Right atrium auricular region (tissue), 2 donors: Measurements from ENCODE around the gene FRMD4A. TPM values are rescaled to one million over a fixed set of nuclear protein-coding genes. Genes with fewer than 3 reads are reported as not detected.

Experiments
- DNase-seq: peaks from one replicate; pipeline ENCODE4 v3.0.0-alpha.2; 2019; ENCODE audit warnings: low spot score
- H3K27ac ChIP-seq, 2 donors: fragments of 200-600 bp; sonication (generic); 1 replicate in 1 of 2; 2 replicates in 1 of 2; pipeline ENCODE4 v1.5.1; 2016 to 2019
- H3K27me3 ChIP-seq, 2 donors: fragments of 200-600 bp; sonication (generic); one replicate each; pipeline versions ENCODE4 v1.5.1 to v1.6.0; 2017 to 2019
- H3K36me3 ChIP-seq: fragments of 200-600 bp; sonication (generic); one replicate; pipeline ENCODE4 v1.5.1; 2016
- H3K4me1 ChIP-seq, 2 donors: fragments of 200-600 bp; sonication (generic); one replicate each; pipeline versions ENCODE4 v1.5.1 to v1.6.0; 2017 to 2019
- H3K4me3 ChIP-seq, 2 donors: fragments of 200-600 bp; sonication (generic); 1 replicate in 1 of 2; 2 replicates in 1 of 2; pipeline ENCODE4 v1.5.1; 2017 to 2019; ENCODE audit warnings: mild to moderate bottlenecking in 1 of 2, moderate library complexity in 1 of 2
- H3K9me3 ChIP-seq, 2 donors: fragments of 200-600 bp; sonication (generic); one replicate each; pipeline ENCODE4 v1.5.1; 2019
- total RNA-seq, 2 donors: library from RNA; depleted of rRNA; stranded (reverse); fragments of >200 nt; gene quantifications; one replicate each; pipeline ENCODE4 v1.1.0, GENCODE V29; 2016
- TF ChIP-seq, protein P1 (sequence below), 2 donors: fragments of 200-600 bp; sonication (generic); IDR thresholded peaks; one replicate each; pipeline ENCODE4 v1.5.1; 2019; ENCODE audit warnings: antibody characterized with exemption in 2 of 2

The FRMD4A gene
- total RNA-seq, 2 donors from 2014 or later, result 15.9 to 22.9 TPM

DNA sequence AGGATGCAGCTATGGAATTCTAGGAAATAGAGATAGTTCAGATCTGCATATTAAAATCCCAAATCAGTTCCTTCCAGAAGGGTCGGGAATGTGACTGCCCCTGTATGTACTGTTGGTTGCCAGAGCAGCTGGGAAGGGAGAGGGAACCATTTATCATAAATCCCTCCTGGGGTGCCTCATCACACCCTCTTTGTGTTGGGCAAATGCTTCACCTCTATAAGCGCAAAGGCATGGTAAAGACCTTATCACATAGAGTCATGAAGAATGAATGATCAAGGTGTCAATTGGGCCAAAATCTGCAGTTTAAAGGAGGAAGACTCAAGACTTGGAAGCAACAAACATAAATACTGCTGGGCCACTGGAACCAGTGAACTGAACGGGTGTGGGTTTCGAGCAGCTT lies 65.0 kb downstream of the FRMD4A start:
- H3K27ac ChIP-seq, result no peak overlapping the region
- H3K36me3 ChIP-seq, result no peaks in the 10 kb centered on the region
- no peaks in the 10 kb centered on the region for H3K27me3 ChIP-seq
- no peak overlapping the region for H3K4me3 ChIP-seq
- no peaks in the 10 kb centered on the region for H3K9me3 ChIP-seq
- TF ChIP-seq, protein P1, sequence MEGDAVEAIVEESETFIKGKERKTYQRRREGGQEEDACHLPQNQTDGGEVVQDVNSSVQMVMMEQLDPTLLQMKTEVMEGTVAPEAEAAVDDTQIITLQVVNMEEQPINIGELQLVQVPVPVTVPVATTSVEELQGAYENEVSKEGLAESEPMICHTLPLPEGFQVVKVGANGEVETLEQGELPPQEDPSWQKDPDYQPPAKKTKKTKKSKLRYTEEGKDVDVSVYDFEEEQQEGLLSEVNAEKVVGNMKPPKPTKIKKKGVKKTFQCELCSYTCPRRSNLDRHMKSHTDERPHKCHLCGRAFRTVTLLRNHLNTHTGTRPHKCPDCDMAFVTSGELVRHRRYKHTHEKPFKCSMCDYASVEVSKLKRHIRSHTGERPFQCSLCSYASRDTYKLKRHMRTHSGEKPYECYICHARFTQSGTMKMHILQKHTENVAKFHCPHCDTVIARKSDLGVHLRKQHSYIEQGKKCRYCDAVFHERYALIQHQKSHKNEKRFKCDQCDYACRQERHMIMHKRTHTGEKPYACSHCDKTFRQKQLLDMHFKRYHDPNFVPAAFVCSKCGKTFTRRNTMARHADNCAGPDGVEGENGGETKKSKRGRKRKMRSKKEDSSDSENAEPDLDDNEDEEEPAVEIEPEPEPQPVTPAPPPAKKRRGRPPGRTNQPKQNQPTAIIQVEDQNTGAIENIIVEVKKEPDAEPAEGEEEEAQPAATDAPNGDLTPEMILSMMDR (IDR thresholded peaks at IDR 0.05), result no peak
- no peak for DNase-seq
- no peaks in the 10 kb centered on the region for H3K4me1 ChIP-seq

DNA sequence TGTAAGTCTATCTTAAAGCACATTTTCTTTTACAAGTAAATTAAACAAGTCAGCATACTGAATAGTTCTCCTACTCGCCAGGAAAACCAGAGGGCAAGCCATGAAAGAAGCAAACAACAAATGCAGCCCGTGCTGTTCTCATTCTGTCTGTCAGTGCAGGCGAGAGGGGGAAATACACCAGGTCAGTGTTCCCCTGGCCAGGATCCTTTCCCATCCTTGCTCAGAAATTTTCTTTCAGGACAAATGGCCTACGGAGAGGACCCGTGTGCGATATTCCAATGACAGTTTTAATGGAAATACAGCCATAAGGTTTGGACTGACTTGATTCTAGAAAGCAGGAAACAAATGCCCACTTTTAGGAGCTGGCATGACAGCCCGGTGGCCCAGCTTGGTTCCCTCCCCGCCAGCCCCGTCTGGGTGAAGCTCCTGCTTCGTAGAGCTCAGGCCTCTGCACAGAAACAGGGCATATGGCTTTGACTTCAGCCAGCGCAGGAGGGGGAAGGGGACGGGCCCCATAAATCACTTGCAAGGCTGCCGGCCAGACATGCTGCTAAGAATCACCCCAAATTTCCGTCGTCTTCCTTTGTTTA lies 67.8 kb downstream of the FRMD4A start:
- no peak for DNase-seq
- TF ChIP-seq, protein P1 (IDR thresholded peaks at IDR 0.05), result no peak
- H3K27me3 ChIP-seq, result no peaks in the 10 kb centered on the region
- no peak overlapping the region for H3K27ac ChIP-seq
- no peaks in the 10 kb centered on the region for H3K9me3 ChIP-seq
- H3K36me3 ChIP-seq, result no peaks in the 10 kb centered on the region
- H3K4me1 ChIP-seq, result no peaks in the 10 kb centered on the region
- H3K4me3 ChIP-seq, result no peak overlapping the region

DNA sequence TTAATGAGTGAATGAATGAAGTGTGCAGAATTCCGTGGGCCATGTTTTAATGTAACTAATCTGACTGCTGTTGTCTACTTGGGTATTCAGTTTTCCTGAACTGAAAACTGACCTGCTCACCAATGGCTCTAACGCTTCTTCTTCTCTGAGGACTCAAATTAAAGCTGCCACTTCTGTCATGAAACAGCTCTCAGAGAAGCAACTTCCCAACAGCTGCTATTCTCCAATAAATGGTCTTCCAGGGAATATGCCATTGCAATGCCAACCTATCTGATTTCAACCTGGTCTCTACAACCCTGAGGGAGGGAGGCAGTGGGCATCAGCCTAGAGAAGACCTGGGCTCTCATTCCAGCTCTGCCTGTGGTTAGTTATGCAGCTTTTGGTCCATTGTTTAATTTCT lies 69.4 kb downstream of the FRMD4A start:
- H3K27ac ChIP-seq, result no peak overlapping the region
- no peak for DNase-seq

DNA sequence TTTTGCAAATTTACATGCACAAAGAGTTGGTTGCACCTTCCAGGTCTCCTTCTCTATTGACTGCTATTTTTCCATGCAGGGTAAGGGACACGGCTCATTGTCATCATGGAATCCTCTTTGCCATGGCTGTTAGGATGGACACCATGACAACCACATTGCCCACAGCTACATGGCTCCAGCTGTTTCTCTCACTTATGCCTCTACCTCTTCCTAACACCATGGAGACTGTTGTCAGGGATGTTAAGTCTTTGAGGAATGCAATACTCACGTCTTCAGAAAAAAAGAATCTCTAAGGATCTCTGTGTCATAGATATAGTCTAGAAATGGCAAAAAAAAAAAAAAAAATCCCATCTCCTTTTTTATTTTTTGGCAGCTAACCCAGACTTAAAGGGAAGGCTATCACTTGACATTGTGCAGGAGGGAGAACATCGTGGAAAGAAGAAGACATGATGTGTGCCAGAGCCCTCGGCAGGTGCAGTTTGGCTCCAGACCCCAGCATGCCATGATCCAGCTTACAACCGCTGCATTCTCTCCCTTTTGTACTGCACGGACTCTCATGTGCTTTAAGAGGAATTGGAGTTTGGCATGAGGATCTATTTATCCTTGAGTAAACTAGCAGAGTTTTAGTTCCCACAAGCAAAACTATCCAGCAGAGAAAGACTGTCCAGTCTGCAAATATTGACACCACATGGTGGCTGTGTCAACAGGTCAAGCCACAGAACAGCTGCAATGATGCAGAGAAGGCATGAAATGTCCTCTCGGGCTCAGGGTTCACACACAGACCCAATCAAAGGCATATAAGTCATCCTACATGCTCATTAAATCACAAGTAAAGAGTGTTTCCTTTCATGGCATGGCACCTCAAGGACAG lies 70.8 kb downstream of the FRMD4A start:
- TF ChIP-seq, protein P1 (IDR thresholded peaks at IDR 0.05), result no peak
- Histone ChIP-seq H3K9me3 (no peaks in the 10 kb centered on the region), H3K36me3 (no peaks in the 10 kb centered on the region), H3K4me3 (no peak overlapping the region), H3K4me1 (no peaks in the 10 kb centered on the region), H3K27ac (no peak overlapping the region), H3K27me3 (no peaks in the 10 kb centered on the region)
- DNase-seq, result no peak

More for the DNA sequence above, 69.4 kb downstream of the FRMD4A start:
- Histone ChIP-seq H3K9me3 (no peaks in the 10 kb centered on the region), H3K4me3 (no peak overlapping the region), H3K36me3 (no peaks in the 10 kb centered on the region), H3K4me1 (no peaks in the 10 kb centered on the region), H3K27me3 (no peaks in the 10 kb centered on the region)
- TF ChIP-seq, protein P1 (IDR thresholded peaks at IDR 0.05), result no peak

DNA sequence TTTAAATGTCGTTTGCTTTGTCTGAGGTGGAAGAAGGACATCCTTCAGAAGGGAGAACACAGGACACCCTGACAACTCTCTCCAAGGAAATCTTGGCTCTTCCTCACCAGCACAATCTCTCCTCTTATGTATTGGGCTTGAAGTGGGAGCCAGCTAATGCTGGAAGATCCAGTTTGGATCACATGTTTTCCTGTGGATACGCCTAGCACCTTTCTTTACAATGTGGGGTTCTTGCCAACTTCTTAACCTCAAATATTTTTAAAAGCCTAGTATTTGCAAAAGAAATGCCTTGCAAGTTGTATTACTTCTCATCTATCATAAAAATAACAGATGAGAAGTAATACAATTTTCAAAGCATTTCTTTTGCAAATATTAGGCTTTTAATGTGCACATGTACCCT lies 76.4 kb downstream of the FRMD4A start:
- TF ChIP-seq, protein P1 (IDR thresholded peaks at IDR 0.05), result no peak
- Histone ChIP-seq H3K36me3 (no peaks in the 10 kb centered on the region), H3K4me3 (no peak overlapping the region), H3K27ac (no peak overlapping the region), H3K4me1 (no peaks in the 10 kb centered on the region), H3K27me3 (no peaks in the 10 kb centered on the region), H3K9me3 (peaks cover 0 to 7% of the 10 kb centered on the region in 2 donors)
- DNase-seq, result no peak
